Measurements from ENCODE around the gene STIP1.

GRCh38 chr11:64244107-64244506 is 58.1 kb downstream of the STIP1 start:
- TF ChIP-seq CTCF (IDR thresholded peaks at IDR 0.05; ENCODE audit: control extremely low read depth in 1 of 3, insufficient read depth in 1 of 3, low read depth in 1 of 3, low read length in 3 of 3) = no peak
- TF ChIP-seq ATF2 (IDR thresholded peaks at IDR 0.05; ENCODE audit: low read length) = no peak
- no peak for TF ChIP-seq MAX (IDR thresholded peaks at IDR 0.05)
- no peak for TF ChIP-seq YY1 (IDR thresholded peaks at IDR 0.05; ENCODE audit: low read depth, low read length)
- no peak for TF ChIP-seq BRCA1 (IDR thresholded peaks at IDR 0.05; ENCODE audit: low read depth, low read length)
- TF ChIP-seq POLR2AphosphoS5 (IDR thresholded peaks at IDR 0.05; ENCODE audit: low read depth, low read length) = peak; percentile 56; the same call in 1 of the 2 replicates

Measured in H1 (cell line).